ENCODE measurements around the gene TNFRSF8.
"Not testable (repeated sequence)": the region's sequence is repeated elsewhere in the genome, so short reads cannot be mapped to it uniquely, and the experiment has no call there.

Gene TNFRSF8

DNA sequence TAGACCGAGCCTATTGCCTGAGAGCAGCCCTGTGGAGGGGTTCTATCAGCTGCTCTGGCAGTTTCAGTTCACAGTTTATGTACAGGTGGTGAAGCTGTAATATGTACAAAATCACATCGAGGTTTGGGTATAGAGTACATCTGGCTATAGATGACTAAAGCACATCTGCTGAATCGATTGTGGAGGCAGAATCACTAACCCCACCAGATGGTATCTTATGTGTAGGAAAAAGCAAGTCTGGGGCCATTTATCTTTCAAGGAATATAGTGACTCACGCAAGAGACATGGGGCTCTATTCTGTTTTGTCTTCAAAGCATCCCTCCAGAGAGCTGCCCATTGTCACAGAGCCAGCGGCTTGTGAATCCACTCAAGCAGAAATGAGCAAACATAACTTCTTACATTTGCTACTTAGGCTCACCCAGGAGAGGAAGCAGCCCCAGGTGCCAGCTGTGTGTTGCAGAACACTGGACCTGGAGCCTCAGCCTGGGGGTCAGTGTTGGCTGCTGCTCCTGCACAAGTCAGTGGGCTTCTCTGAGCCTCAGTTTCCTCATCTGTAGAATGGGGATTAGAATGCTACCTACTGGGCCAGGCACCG, 22.5 kb upstream of the TNFRSF8 start:
- H3K27me3 ChIP-seq (ENCODE audit: insufficient read depth, low read depth) = no peaks in the 10 kb centered on the region; the same call in 1 of the 2 replicates
- no peaks in the 10 kb centered on the region for H3K79me2 ChIP-seq (ENCODE audit: insufficient read depth, low read depth)
- no peaks in the 10 kb centered on the region for H3K36me3 ChIP-seq (ENCODE audit: insufficient read depth)
- H3K4me1 ChIP-seq (ENCODE audit: low read depth, poor library complexity, severe bottlenecking) = peaks cover 46% of the 10 kb centered on the region
- peak overlapping the region; percentile 49 for H3K4me3 ChIP-seq (IDR thresholded peaks at IDR 0.05; ENCODE audit: insufficient read depth, low read depth, low read length)
- TF ChIP-seq, protein P1, sequence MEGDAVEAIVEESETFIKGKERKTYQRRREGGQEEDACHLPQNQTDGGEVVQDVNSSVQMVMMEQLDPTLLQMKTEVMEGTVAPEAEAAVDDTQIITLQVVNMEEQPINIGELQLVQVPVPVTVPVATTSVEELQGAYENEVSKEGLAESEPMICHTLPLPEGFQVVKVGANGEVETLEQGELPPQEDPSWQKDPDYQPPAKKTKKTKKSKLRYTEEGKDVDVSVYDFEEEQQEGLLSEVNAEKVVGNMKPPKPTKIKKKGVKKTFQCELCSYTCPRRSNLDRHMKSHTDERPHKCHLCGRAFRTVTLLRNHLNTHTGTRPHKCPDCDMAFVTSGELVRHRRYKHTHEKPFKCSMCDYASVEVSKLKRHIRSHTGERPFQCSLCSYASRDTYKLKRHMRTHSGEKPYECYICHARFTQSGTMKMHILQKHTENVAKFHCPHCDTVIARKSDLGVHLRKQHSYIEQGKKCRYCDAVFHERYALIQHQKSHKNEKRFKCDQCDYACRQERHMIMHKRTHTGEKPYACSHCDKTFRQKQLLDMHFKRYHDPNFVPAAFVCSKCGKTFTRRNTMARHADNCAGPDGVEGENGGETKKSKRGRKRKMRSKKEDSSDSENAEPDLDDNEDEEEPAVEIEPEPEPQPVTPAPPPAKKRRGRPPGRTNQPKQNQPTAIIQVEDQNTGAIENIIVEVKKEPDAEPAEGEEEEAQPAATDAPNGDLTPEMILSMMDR (conservative IDR thresholded peaks at IDR 0.05; ENCODE audit: low read depth, low read length) = no peak
- peak overlapping the region; percentile 3; the same call in 1 of the 2 replicates for H3K9ac ChIP-seq
- peak overlapping the region; percentile 12 for H3K4me2 ChIP-seq
- H4K20me1 ChIP-seq (ENCODE audit: insufficient read depth) = no peaks in the 10 kb centered on the region
- H2AFZ ChIP-seq (ENCODE audit: low read depth) = peak overlapping the region; percentile 18; the same call in 1 of the 2 replicates
- H3K27ac ChIP-seq = peak overlapping the region; percentile 81

DNA sequence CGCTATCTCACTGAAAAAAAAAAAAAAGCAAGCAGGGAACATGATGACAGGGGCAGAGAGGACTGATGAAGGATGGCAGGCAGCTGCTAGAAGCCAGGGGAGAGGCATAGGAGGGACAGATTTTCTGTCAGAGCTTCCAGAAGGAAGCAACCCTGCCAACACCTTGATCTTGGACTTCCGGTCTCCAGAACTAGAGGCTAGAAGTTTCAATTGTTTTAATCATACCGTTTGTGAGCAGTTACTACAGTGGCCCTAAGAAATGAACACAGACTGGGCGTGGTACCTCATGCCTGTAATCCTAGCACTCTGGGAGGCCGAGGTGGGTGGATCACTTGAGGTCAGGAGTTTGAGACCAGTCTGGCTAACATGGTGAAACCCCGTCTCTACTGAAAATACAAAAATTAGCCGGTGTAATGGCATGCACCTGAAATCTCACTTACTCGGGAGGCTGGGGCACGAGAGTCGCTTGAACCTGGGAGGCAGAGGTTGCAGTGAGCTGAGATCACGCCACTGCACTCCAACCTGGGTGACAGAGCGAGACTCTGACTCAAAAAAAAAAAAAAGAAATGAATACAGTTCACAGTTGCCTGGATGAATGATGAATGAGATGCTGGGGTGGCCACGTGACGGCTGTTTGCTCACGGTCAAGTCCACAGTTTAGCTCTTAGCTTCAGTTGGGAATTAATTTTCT, 18.8 kb upstream of the TNFRSF8 start:
- H3K27me3 ChIP-seq (ENCODE audit: insufficient read depth, low read depth); H4K20me1 ChIP-seq (ENCODE audit: insufficient read depth); H3K9ac ChIP-seq; H3K79me2 ChIP-seq (ENCODE audit: insufficient read depth, low read depth); H3K36me3 ChIP-seq (ENCODE audit: insufficient read depth); H3K4me2 ChIP-seq; H3K4me3 ChIP-seq (IDR thresholded peaks at IDR 0.05; ENCODE audit: insufficient read depth, low read depth, low read length); H3K27ac ChIP-seq; H2AFZ ChIP-seq (ENCODE audit: low read depth): not testable (repeated sequence)
- H3K4me1 ChIP-seq (ENCODE audit: low read depth, poor library complexity, severe bottlenecking) = peaks cover 72% of the 10 kb centered on the region

DNA sequence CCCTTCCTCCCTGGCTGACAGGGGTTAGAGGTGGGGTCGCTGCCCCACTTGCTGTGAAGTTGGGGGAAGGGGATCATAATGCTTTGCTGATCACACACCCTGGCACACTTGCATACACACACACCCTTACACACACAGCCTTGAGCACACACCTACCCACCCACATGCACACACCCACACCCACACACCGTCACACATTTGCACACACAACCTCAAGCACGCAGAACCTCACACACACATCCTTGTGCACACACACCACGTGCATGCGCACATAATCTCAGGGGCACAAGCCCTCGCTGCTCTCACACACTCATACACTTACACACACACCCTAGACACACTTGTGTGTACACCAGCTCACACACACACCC, 16.4 kb upstream of the TNFRSF8 start:
- Histone ChIP-seq H3K27me3 (ENCODE audit: insufficient read depth, low read depth) (no peaks in the 10 kb centered on the region; the same call in 1 of the 2 replicates), H4K20me1 (ENCODE audit: insufficient read depth) (no peaks in the 10 kb centered on the region), H3K4me1 (ENCODE audit: low read depth, poor library complexity, severe bottlenecking) (peaks cover 72% of the 10 kb centered on the region), H3K79me2 (ENCODE audit: insufficient read depth, low read depth) (no peaks in the 10 kb centered on the region), H3K36me3 (ENCODE audit: insufficient read depth) (no peaks in the 10 kb centered on the region), H3K4me2 (peak overlapping the region; percentile 89), H2AFZ (ENCODE audit: low read depth) (no peak overlapping the region), H3K4me3 (IDR thresholded peaks at IDR 0.05; ENCODE audit: insufficient read depth, low read depth, low read length) (peak overlapping the region; percentile 28), H3K9ac (no peak overlapping the region), H3K27ac (peak overlapping the region; percentile 31; the same call in 1 of the 2 replicates)
- TF ChIP-seq, protein P1 (conservative IDR thresholded peaks at IDR 0.05; ENCODE audit: low read depth, low read length) = no peak

DNA sequence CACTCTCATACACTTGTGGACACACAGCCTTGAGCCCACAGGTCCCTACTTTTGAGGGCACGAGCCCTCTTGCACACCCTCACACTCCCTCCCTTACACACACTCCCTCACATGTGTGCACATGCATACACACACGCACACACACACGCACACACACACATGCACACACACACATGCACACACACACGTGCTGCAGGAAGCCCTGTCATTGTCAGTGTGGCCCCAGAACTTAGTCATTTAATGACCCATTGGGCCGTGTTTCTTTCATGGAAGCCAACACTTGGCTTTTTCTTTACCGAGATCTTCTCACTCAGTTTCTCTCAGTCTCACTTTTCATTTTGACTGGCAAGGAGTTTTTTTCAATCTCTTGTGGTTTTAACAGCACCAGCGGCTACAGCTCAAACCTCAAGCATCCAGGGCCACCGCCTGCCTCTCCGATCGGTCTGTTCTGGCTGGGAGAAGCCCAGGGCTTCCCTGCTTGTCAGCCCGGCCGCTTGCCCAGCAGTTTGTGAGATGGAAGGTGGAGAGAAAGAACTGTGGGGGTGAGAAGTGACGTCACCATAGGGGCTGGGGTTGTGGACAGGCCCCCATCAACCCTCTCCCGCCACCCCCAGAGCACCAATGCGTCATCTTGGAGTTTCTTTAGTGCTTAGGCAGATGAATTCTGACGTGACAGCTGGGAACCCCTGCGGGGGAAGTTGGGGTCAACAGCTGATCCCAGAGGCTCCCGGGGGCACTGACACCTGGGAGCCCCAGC, 15.8 kb upstream of the TNFRSF8 start:
- H2AFZ ChIP-seq (ENCODE audit: low read depth) = peak overlapping the region; percentile 58; the same call in 1 of the 2 replicates
- H4K20me1 ChIP-seq (ENCODE audit: insufficient read depth) = no peaks in the 10 kb centered on the region
- no peaks in the 10 kb centered on the region; the same call in 1 of the 2 replicates for H3K27me3 ChIP-seq (ENCODE audit: insufficient read depth, low read depth)
- peaks cover 71% of the 10 kb centered on the region for H3K4me1 ChIP-seq (ENCODE audit: low read depth, poor library complexity, severe bottlenecking)
- peak overlapping the region; percentile 37; the same call in 1 of the 2 replicates for H3K9ac ChIP-seq
- peak overlapping the region; percentile 28 for H3K4me3 ChIP-seq (IDR thresholded peaks at IDR 0.05; ENCODE audit: insufficient read depth, low read depth, low read length)
- H3K27ac ChIP-seq = peak overlapping the region; percentile 31
- no peaks in the 10 kb centered on the region for H3K79me2 ChIP-seq (ENCODE audit: insufficient read depth, low read depth)
- H3K4me2 ChIP-seq = peak overlapping the region; percentile 89
- TF ChIP-seq, protein P1 (conservative IDR thresholded peaks at IDR 0.05; ENCODE audit: low read depth, low read length) = no peak
- H3K36me3 ChIP-seq (ENCODE audit: insufficient read depth) = no peaks in the 10 kb centered on the region
